HEK293 (cell line): ENCODE measurements around the gene ANOS1.

Source experiments
- FEZF1 ChIP-seq: fragments of 450-650 bp; formaldehyde crosslinking; IDR thresholded peaks from 2 replicates; pipeline ENCODE4 v1.5.1; 2016; ENCODE audit warnings: missing biosample characterization, missing genetic modification characterization
- GFI1B ChIP-seq: fragments of 450-650 bp; formaldehyde crosslinking; IDR thresholded peaks from 2 replicates; pipeline ENCODE4 v1.5.1; 2016; ENCODE audit warnings: missing biosample characterization, missing genetic modification characterization
- MYNN ChIP-seq: fragments of 450-650 bp; formaldehyde crosslinking; IDR thresholded peaks from 2 replicates; pipeline ENCODE4 v1.5.1; 2016; ENCODE audit warnings: missing biosample characterization, missing genetic modification characterization, borderline replicate concordance
- SCRT2 ChIP-seq: fragments of 450-650 bp; formaldehyde crosslinking; IDR thresholded peaks from 2 replicates; pipeline ENCODE4 v1.5.1; 2016; ENCODE audit warnings: missing biosample characterization, missing genetic modification characterization
- SP7 ChIP-seq: fragments of 450-650 bp; formaldehyde crosslinking; IDR thresholded peaks from 2 replicates; pipeline ENCODE4 v1.5.1; 2016; ENCODE audit warnings: missing biosample characterization, missing genetic modification characterization
- TRIM28 ChIP-seq: IDR thresholded peaks from 2 replicates; pipeline ENCODE4 v1.6.1; 2011; ENCODE audit warnings: low read length, control low read depth, borderline replicate concordance
- WT1 ChIP-seq: fragments of 450-650 bp; formaldehyde crosslinking; IDR thresholded peaks from 2 replicates; pipeline ENCODE4 v1.5.1; 2016; ENCODE audit warnings: missing biosample characterization, missing genetic modification characterization
- ZBTB8A ChIP-seq: fragments of 450-650 bp; formaldehyde crosslinking; IDR thresholded peaks from 2 replicates; pipeline ENCODE4 v1.5.1; 2016; ENCODE audit warnings: missing biosample characterization, missing genetic modification characterization
- ZNF121 ChIP-seq: fragments of 450-650 bp; formaldehyde crosslinking; IDR thresholded peaks from 2 replicates; pipeline ENCODE4 v1.5.1; 2016; ENCODE audit warnings: missing biosample characterization, missing genetic modification characterization
- ZNF138 ChIP-seq: fragments of 450-650 bp; formaldehyde crosslinking; IDR thresholded peaks from 2 replicates; pipeline ENCODE4 v1.5.1; 2016; ENCODE audit warnings: missing biosample characterization, missing genetic modification characterization, borderline replicate concordance
- ZNF146 ChIP-seq: fragments of 450-650 bp; formaldehyde crosslinking; IDR thresholded peaks from 2 replicates; pipeline ENCODE4 v1.5.1; 2016; ENCODE audit warnings: missing biosample characterization, missing genetic modification characterization
- ZNF223 ChIP-seq: fragments of 450-650 bp; formaldehyde crosslinking; IDR thresholded peaks from 2 replicates; pipeline ENCODE4 v1.5.1; 2016; ENCODE audit warnings: missing biosample characterization, missing genetic modification characterization
- ZNF23 ChIP-seq: fragments of 450-650 bp; formaldehyde crosslinking; IDR thresholded peaks from 2 replicates; pipeline ENCODE4 v1.5.1; 2016; ENCODE audit warnings: missing biosample characterization, missing genetic modification characterization, borderline replicate concordance
- ZNF292 ChIP-seq: fragments of 450-650 bp; formaldehyde crosslinking; IDR thresholded peaks from 2 replicates; pipeline ENCODE4 v1.5.1; 2016; ENCODE audit warnings: low read depth, missing biosample characterization, missing genetic modification characterization, borderline replicate concordance
- ZNF350 ChIP-seq: fragments of 450-650 bp; formaldehyde crosslinking; IDR thresholded peaks from 2 replicates; pipeline ENCODE4 v1.5.0; 2017; ENCODE audit warnings: missing biosample characterization, mild to moderate bottlenecking, missing genetic modification characterization
- ZNF416 ChIP-seq: fragments of 450-650 bp; formaldehyde crosslinking; IDR thresholded peaks from 2 replicates; pipeline ENCODE4 v1.5.1; 2016; ENCODE audit warnings: missing biosample characterization, missing genetic modification characterization
- ZNF423 ChIP-seq: fragments of 450-650 bp; formaldehyde crosslinking; IDR thresholded peaks from 2 replicates; pipeline ENCODE4 v1.5.1; 2016; ENCODE audit warnings: missing biosample characterization, missing genetic modification characterization
- ZNF473 ChIP-seq: fragments of 450-650 bp; formaldehyde crosslinking; IDR thresholded peaks from 2 replicates; pipeline ENCODE4 v1.5.1; 2017; ENCODE audit warnings: missing biosample characterization, missing genetic modification characterization
- ZNF530 ChIP-seq: fragments of 450-650 bp; formaldehyde crosslinking; IDR thresholded peaks from 2 replicates; pipeline ENCODE4 v1.5.1; 2016; ENCODE audit warnings: low read depth, missing biosample characterization, missing genetic modification characterization
- ZNF549 ChIP-seq: fragments of 450-650 bp; IDR thresholded peaks from 2 replicates; pipeline ENCODE4 v1.5.1; 2018; ENCODE audit warnings: missing biosample characterization, missing genetic modification characterization, mild to moderate bottlenecking, inconsistent platforms, moderate library complexity
- ZNF596 ChIP-seq: fragments of 450-650 bp; IDR thresholded peaks from 2 replicates; pipeline ENCODE4 v1.5.0; 2018; ENCODE audit warnings: missing biosample characterization, mild to moderate bottlenecking, missing genetic modification characterization, moderate library complexity
- ZNF600 ChIP-seq: fragments of 450-650 bp; formaldehyde crosslinking; IDR thresholded peaks from 2 replicates; pipeline ENCODE4 v1.5.1; 2016; ENCODE audit warnings: missing biosample characterization, missing genetic modification characterization
- ZNF654 ChIP-seq: fragments of 450-650 bp; formaldehyde crosslinking; IDR thresholded peaks from 2 replicates; pipeline ENCODE4 v1.5.1; 2016; ENCODE audit warnings: low read depth, missing biosample characterization, missing genetic modification characterization
- ZNF768 ChIP-seq: fragments of 450-650 bp; formaldehyde crosslinking; IDR thresholded peaks from 2 replicates; pipeline ENCODE4 v1.5.1; 2018; ENCODE audit warnings: missing biosample characterization, mild to moderate bottlenecking, missing genetic modification characterization
- ZNF777 ChIP-seq: fragments of 450-650 bp; formaldehyde crosslinking; IDR thresholded peaks from 2 replicates; pipeline ENCODE4 v1.5.1; 2017; ENCODE audit warnings: missing biosample characterization, missing genetic modification characterization, borderline replicate concordance
- ZSCAN30 ChIP-seq: fragments of 450-650 bp; IDR thresholded peaks from 2 replicates; pipeline ENCODE4 v1.5.1; 2018; ENCODE audit warnings: missing biosample characterization, mild to moderate bottlenecking, missing genetic modification characterization, moderate library complexity
- TF ChIP-seq, protein P1 (sequence below): sonication (generic); formaldehyde crosslinking; IDR thresholded peaks from 2 replicates; pipeline ENCODE4 v1.8.1; 2022; ENCODE audit warnings: mild to moderate bottlenecking, moderate library complexity, missing genetic modification reagents
- TF ChIP-seq, protein P2 (sequence below): fragments of 450-650 bp; formaldehyde crosslinking; optimal IDR thresholded peaks from 2 replicates; pipeline ENCODE3; 2016; ENCODE audit warnings: missing biosample characterization, mild to moderate bottlenecking, missing genetic modification characterization
- TF ChIP-seq, protein P3 (sequence below): fragments of 450-650 bp; formaldehyde crosslinking; IDR thresholded peaks from 2 replicates; pipeline ENCODE4 v1.5.1; 2016; ENCODE audit warnings: missing biosample characterization, missing genetic modification characterization, borderline replicate concordance
- TF ChIP-seq, protein P4 (sequence below): fragments of 450-650 bp; formaldehyde crosslinking; IDR thresholded peaks from 2 replicates; pipeline ENCODE4 v1.5.1; 2016; ENCODE audit warnings: missing biosample characterization, missing genetic modification characterization, low read depth
- TF ChIP-seq, protein P5 (sequence below): fragments of 450-650 bp; formaldehyde crosslinking; IDR thresholded peaks from 2 replicates; pipeline ENCODE4 v1.5.1; 2016; ENCODE audit warnings: missing biosample characterization, missing genetic modification characterization

ANOS1 gene

DNA sequence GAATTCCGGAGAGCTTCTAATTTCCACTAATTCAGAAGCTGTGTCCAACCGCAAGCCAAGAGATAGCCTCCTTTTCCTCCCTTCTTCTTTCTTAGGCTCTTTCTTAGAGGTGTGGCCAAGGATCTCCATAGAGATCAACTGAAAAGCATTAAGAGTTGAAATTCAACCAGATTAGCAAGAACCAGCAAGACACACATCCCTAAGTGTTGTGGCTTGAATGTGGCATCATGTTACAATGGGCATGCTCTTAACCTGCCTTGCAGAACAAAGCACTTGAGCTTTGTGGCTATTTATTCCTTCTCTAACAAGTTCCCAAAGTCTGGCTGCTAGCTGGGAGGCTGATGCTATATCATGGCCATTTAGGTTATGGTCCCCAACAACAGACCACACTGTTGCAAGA, 10.4 kb downstream of the ANOS1 start (continued):
- TF ChIP-seq, protein P1, sequence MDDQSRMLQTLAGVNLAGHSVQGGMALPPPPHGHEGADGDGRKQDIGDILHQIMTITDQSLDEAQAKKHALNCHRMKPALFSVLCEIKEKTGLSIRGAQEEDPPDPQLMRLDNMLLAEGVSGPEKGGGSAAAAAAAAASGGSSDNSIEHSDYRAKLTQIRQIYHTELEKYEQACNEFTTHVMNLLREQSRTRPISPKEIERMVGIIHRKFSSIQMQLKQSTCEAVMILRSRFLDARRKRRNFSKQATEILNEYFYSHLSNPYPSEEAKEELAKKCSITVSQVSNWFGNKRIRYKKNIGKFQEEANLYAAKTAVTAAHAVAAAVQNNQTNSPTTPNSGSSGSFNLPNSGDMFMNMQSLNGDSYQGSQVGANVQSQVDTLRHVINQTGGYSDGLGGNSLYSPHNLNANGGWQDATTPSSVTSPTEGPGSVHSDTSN (CRISPR knock-in tag) = no peak
- TF ChIP-seq ZNF146 (tag by site-specific recombination) = no peak
- TF ChIP-seq ZNF350 (tag by site-specific recombination) = no peak
- TF ChIP-seq, protein P2, sequence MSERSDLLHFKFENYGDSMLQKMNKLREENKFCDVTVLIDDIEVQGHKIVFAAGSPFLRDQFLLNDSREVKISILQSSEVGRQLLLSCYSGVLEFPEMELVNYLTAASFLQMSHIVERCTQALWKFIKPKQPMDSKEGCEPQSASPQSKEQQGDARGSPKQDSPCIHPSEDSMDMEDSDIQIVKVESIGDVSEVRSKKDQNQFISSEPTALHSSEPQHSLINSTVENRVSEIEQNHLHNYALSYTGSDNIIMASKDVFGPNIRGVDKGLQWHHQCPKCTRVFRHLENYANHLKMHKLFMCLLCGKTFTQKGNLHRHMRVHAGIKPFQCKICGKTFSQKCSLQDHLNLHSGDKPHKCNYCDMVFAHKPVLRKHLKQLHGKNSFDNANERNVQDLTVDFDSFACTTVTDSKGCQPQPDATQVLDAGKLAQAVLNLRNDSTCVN (tag by site-specific recombination) = no peak
- TF ChIP-seq WT1 (tag by site-specific recombination) = 0 out of 2 replicates have a peak, but pooled peaks have one; percentile 18
- TF ChIP-seq SP7 (tag by site-specific recombination) = no peak
- TF ChIP-seq ZNF768 (tag by site-specific recombination) = no peak
- no peak for TF ChIP-seq ZNF654
- no peak for TF ChIP-seq ZNF292
- TF ChIP-seq ZNF473 (tag by site-specific recombination) = no peak
- TF ChIP-seq SCRT2 (tag by site-specific recombination) = no peak
- 0 out of 2 replicates have a peak, but pooled peaks have one; percentile 6 for TF ChIP-seq FEZF1 (tag by site-specific recombination)
- peak; percentile 76; the same call in 1 of the 2 replicates for TF ChIP-seq TRIM28
- no peak for TF ChIP-seq ZBTB8A (tag by site-specific recombination)
- TF ChIP-seq ZNF223 = no peak
- no peak for TF ChIP-seq ZSCAN30 (tag by site-specific recombination)
- TF ChIP-seq ZNF530 (tag by site-specific recombination) = no peak
- TF ChIP-seq, protein P3, sequence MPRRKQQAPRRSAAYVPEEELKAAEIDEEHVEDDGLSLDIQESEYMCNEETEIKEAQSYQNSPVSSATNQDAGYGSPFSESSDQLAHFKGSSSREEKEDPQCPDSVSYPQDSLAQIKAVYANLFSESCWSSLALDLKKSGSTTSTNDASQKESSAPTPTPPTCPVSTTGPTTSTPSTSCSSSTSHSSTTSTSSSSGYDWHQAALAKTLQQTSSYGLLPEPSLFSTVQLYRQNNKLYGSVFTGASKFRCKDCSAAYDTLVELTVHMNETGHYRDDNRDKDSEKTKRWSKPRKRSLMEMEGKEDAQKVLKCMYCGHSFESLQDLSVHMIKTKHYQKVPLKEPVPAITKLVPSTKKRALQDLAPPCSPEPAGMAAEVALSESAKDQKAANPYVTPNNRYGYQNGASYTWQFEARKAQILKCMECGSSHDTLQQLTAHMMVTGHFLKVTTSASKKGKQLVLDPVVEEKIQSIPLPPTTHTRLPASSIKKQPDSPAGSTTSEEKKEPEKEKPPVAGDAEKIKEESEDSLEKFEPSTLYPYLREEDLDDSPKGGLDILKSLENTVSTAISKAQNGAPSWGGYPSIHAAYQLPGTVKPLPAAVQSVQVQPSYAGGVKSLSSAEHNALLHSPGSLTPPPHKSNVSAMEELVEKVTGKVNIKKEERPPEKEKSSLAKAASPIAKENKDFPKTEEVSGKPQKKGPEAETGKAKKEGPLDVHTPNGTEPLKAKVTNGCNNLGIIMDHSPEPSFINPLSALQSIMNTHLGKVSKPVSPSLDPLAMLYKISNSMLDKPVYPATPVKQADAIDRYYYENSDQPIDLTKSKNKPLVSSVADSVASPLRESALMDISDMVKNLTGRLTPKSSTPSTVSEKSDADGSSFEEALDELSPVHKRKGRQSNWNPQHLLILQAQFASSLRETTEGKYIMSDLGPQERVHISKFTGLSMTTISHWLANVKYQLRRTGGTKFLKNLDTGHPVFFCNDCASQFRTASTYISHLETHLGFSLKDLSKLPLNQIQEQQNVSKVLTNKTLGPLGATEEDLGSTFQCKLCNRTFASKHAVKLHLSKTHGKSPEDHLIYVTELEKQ = no peak
- no peak for TF ChIP-seq ZNF23
- 0 out of 2 replicates have a peak, but pooled peaks have one; percentile 51 for TF ChIP-seq ZNF600
- no peak for TF ChIP-seq ZNF549 (tag by site-specific recombination)
- TF ChIP-seq, protein P4, sequence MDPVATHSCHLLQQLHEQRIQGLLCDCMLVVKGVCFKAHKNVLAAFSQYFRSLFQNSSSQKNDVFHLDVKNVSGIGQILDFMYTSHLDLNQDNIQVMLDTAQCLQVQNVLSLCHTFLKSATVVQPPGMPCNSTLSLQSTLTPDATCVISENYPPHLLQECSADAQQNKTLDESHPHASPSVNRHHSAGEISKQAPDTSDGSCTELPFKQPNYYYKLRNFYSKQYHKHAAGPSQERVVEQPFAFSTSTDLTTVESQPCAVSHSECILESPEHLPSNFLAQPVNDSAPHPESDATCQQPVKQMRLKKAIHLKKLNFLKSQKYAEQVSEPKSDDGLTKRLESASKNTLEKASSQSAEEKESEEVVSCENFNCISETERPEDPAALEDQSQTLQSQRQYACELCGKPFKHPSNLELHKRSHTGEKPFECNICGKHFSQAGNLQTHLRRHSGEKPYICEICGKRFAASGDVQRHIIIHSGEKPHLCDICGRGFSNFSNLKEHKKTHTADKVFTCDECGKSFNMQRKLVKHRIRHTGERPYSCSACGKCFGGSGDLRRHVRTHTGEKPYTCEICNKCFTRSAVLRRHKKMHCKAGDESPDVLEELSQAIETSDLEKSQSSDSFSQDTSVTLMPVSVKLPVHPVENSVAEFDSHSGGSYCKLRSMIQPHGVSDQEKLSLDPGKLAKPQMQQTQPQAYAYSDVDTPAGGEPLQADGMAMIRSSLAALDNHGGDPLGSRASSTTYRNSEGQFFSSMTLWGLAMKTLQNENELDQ = no peak
- TF ChIP-seq GFI1B (tag by site-specific recombination) = no peak
- no peak for TF ChIP-seq ZNF138 (tag by site-specific recombination)
- no peak for TF ChIP-seq ZNF596
- no peak for TF ChIP-seq ZNF121 (tag by site-specific recombination)
- no peak for TF ChIP-seq ZNF416
- TF ChIP-seq ZNF423 = no peak
- TF ChIP-seq MYNN (tag by site-specific recombination) = no peak
- TF ChIP-seq, protein P5, sequence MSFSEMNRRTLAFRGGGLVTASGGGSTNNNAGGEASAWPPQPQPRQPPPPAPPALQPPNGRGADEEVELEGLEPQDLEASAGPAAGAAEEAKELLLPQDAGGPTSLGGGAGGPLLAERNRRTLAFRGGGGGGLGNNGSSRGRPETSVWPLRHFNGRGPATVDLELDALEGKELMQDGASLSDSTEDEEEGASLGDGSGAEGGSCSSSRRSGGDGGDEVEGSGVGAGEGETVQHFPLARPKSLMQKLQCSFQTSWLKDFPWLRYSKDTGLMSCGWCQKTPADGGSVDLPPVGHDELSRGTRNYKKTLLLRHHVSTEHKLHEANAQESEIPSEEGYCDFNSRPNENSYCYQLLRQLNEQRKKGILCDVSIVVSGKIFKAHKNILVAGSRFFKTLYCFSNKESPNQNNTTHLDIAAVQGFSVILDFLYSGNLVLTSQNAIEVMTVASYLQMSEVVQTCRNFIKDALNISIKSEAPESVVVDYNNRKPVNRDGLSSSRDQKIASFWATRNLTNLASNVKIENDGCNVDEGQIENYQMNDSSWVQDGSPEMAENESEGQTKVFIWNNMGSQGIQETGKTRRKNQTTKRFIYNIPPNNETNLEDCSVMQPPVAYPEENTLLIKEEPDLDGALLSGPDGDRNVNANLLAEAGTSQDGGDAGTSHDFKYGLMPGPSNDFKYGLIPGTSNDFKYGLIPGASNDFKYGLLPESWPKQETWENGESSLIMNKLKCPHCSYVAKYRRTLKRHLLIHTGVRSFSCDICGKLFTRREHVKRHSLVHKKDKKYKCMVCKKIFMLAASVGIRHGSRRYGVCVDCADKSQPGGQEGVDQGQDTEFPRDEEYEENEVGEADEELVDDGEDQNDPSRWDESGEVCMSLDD (tag by site-specific recombination) = no peak
- no peak for TF ChIP-seq ZNF777 (tag by site-specific recombination)
